GM23338 (cell line): ENCODE results near the gene MCM9. TPM values are rescaled to one million over a fixed set of nuclear protein-coding genes. Genes with fewer than 3 reads are reported as not detected.

Experiments
- ATAC-seq: fragments of 200-7000 bp; cut with Tn5 transposase; 3 replicates; pipeline ENCODE4 v1.9.1; 2020
- DNase-seq: peaks from one replicate; pipeline ENCODE4 v3.0.0-alpha.2; 2015; ENCODE audit warnings: low spot score
- H2AFZ ChIP-seq: fragments of 200-600 bp; sonication (generic); 2 replicates; pipeline ENCODE4 v1.8.0; 2016; ENCODE audit warnings: antibody characterized with exemption, mild to moderate bottlenecking, moderate library complexity
- H3F3A ChIP-seq: fragments of 200-600 bp; sonication (generic); replicated peaks from 2 replicates; pipeline ENCODE4 v1.8.0; 2017; ENCODE audit warnings: antibody characterized with exemption, mixed run types, low read depth
- H3K27ac ChIP-seq: fragments of 200-600 bp; sonication (generic); 2 replicates; pipeline ENCODE4 v1.6.1; 2016; ENCODE audit warnings: low read depth
- H3K27me3 ChIP-seq: fragments of 200-600 bp; sonication (generic); 2 replicates; pipeline ENCODE4 v1.8.0; 2016; ENCODE audit warnings: mild to moderate bottlenecking, mixed run types, moderate library complexity; ENCODE audit not compliant: insufficient read depth
- H3K36me3 ChIP-seq: fragments of 200-600 bp; sonication (generic); 2 replicates; pipeline ENCODE4 v1.8.0; 2016; ENCODE audit warnings: mild to moderate bottlenecking; ENCODE audit not compliant: insufficient read depth
- H3K4me1 ChIP-seq: fragments of 200-600 bp; sonication (generic); 2 replicates; pipeline ENCODE4 v1.8.0; 2016; ENCODE audit warnings: mild to moderate bottlenecking, moderate library complexity; ENCODE audit not compliant: insufficient read depth
- H3K4me2 ChIP-seq: fragments of 200-600 bp; sonication (generic); 2 replicates; pipeline ENCODE4 v1.7.1; 2017; ENCODE audit warnings: mixed run types
- H3K4me3 ChIP-seq: fragments of 200-600 bp; sonication (generic); 2 replicates; pipeline ENCODE4 v1.6.1; 2016; ENCODE audit warnings: mixed run types
- H3K79me2 ChIP-seq: fragments of 200-600 bp; sonication (generic); replicated peaks from 2 replicates; pipeline ENCODE4 v1.8.0; 2017; ENCODE audit warnings: mild to moderate bottlenecking; ENCODE audit not compliant: insufficient read depth
- H3K9me2 ChIP-seq: fragments of 200-600 bp; sonication (generic); 2 replicates; pipeline ENCODE4 v1.8.0; 2017; ENCODE audit not compliant: insufficient read depth
- H4K20me1 ChIP-seq: fragments of 200-600 bp; sonication (generic); replicated peaks from 2 replicates; pipeline ENCODE4 v1.8.0; 2017; ENCODE audit warnings: mild to moderate bottlenecking; ENCODE audit not compliant: insufficient read depth
- H3K27ac Mint-ChIP-seq: 2 replicates; pipeline ENCODE4 v1.8.0; 2020; ENCODE audit warnings: inconsistent platforms, mild to moderate bottlenecking, moderate library complexity, mixed read lengths
- H3K27me3 Mint-ChIP-seq: 3 replicates; pipeline ENCODE4 v1.8.0; 2022; ENCODE audit warnings: low read depth, mild to moderate bottlenecking, moderate library complexity, mixed read lengths, inconsistent platforms; ENCODE audit not compliant: insufficient read depth, poor library complexity
- H3K36me3 Mint-ChIP-seq: 3 replicates; pipeline ENCODE4 v1.8.0; 2021; ENCODE audit warnings: low read depth, mild to moderate bottlenecking, inconsistent platforms, moderate library complexity, mixed read lengths
- H3K4me1 Mint-ChIP-seq: 3 replicates; pipeline ENCODE4 v1.8.0; 2020; ENCODE audit warnings: mild to moderate bottlenecking, inconsistent platforms, mixed read lengths
- H3K4me3 Mint-ChIP-seq: 3 replicates; pipeline ENCODE4 v1.8.0; 2021; ENCODE audit warnings: moderate library complexity, mild to moderate bottlenecking, inconsistent platforms, mixed read lengths
- H3K9me3 Mint-ChIP-seq: 3 replicates; pipeline ENCODE4 v1.8.0; 2020; ENCODE audit warnings: moderate library complexity, mild to moderate bottlenecking, inconsistent platforms, mixed read lengths
- CREB1 ChIP-seq: fragments of 250-450 bp; sonication (Bioruptor Pico); IDR thresholded peaks from 2 replicates; pipeline ENCODE4 v1.5.0; 2020; ENCODE audit warnings: low read depth, mild to moderate bottlenecking, moderate library complexity
- EZH2 ChIP-seq: fragments of 200-600 bp; sonication (generic); IDR thresholded peaks from one replicate; pipeline ENCODE4 v1.8.0; 2017; ENCODE audit warnings: antibody characterized with exemption, mild to moderate bottlenecking, low read depth; ENCODE audit not compliant: unreplicated experiment
- EZH2phosphoT487 ChIP-seq: fragments of 200-600 bp; sonication (generic); IDR thresholded peaks from one replicate; pipeline ENCODE4 v1.8.1; 2018; ENCODE audit warnings: antibody characterized with exemption; ENCODE audit not compliant: unreplicated experiment
- JUNB ChIP-seq: IDR thresholded peaks from one replicate; pipeline ENCODE4 v1.6.1; 2016; ENCODE audit warnings: antibody characterized with exemption; ENCODE audit not compliant: unreplicated experiment
- NANOG ChIP-seq: IDR thresholded peaks from 2 replicates; pipeline ENCODE4 v1.6.1; 2016; ENCODE audit warnings: antibody characterized with exemption, borderline replicate concordance
- POLR2AphosphoS5 ChIP-seq: IDR thresholded peaks from 2 replicates; pipeline ENCODE4 v1.6.1; 2016; ENCODE audit warnings: antibody characterized with exemption, low read depth
- STAT1 ChIP-seq: IDR thresholded peaks from one replicate; pipeline ENCODE4 v1.6.1; 2016; ENCODE audit warnings: antibody characterized with exemption; ENCODE audit not compliant: unreplicated experiment
- ZNF114 ChIP-seq: fragments of 250-450 bp; sonication (Bioruptor Pico); IDR thresholded peaks from 2 replicates; pipeline ENCODE4 v1.5.0; 2020; ENCODE audit warnings: mild to moderate bottlenecking, moderate library complexity
- ZNF331 ChIP-seq: fragments of 250-450 bp; sonication (Bioruptor Pico); IDR thresholded peaks from 2 replicates; pipeline ENCODE4 v1.5.0; 2020; ENCODE audit warnings: low read depth, mild to moderate bottlenecking, moderate library complexity
- polyA plus RNA-seq: library from polyadenylated mRNA; unstranded; fragments of >200 nt; fragmentation: Nextera tagmentation; extraction: Ambion mirVana; gene quantifications from 2 replicates; pipeline ENCODE4 v1.2.1, GENCODE V29; 2016
- total RNA-seq: library from RNA; depleted of rRNA; stranded (reverse); fragments of >200 nt; shearing (Covaris generic); gene quantifications from 2 replicates; pipeline ENCODE4 v1.2.3, GENCODE V29; 2014
- TF ChIP-seq, protein P1 (sequence below), 2 experiments: fragments of 200-600 bp in 1 of 2; sonication (generic) in 1 of 2; conservative IDR thresholded peaks; 2 replicates each; pipeline versions ENCODE4 v1.5.1 to v1.6.1; 2016 to 2017; ENCODE audit warnings: antibody characterized with exemption in 2 of 2, low read depth in 2 of 2, mild to moderate bottlenecking in 2 of 2, moderate library complexity in 1 of 2
- TF ChIP-seq, protein P2 (sequence below): IDR thresholded peaks from one replicate; pipeline ENCODE4 v1.6.1; 2018; ENCODE audit warnings: antibody characterized with exemption; ENCODE audit not compliant: unreplicated experiment
- TF ChIP-seq, protein P3 (sequence below): IDR thresholded peaks from 2 replicates; pipeline ENCODE4 v1.6.1; 2016; ENCODE audit warnings: antibody characterized with exemption
- TF ChIP-seq, protein P4 (sequence below): fragments of 250-450 bp; sonication (Bioruptor Pico); IDR thresholded peaks from 2 replicates; pipeline ENCODE4 v1.5.0; 2020; ENCODE audit warnings: mild to moderate bottlenecking, moderate library complexity

MCM9 gene
- total and polyA plus RNA-seq, 2 experiments from 2014 or later, result 14.9 to 16.6 TPM

DNA sequence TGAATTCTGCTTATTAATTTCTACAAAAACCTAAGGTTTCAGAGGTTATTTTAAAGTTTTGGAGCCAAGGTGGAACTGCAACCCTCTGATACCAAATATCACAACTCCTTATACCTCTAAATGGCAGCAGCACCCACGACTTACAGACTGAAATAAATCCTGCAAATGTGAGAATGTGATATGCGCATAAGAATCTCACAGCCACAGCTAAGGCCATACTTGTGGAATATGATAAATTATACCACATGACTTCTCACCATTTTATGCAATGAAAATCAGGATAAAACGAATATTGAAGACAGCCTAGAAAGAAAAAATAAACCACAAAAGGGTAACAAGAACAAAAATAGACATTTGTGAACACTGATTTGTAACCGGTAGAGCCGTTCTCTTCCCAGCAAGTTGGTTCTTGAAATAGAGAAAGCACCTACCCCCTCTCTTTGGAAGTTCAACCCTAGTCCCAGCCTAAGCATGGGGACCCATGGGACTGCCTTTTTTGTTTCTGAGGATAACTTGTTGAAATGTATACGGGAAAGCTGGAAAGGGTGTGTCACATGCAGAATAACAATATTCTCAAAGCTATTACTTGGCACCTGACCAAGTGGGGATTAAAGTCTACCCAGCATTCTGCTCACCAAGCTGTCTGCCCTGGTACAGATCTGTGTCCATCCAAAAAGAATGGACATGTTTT is 47.1 kb upstream of the MCM9 start:
- H3K4me2 ChIP-seq, result no peak overlapping the region
- H3K36me3 ChIP-seq, result no peaks in the 10 kb centered on the region
- no peaks in the 10 kb centered on the region for H3K27me3 ChIP-seq
- no peak for TF ChIP-seq STAT1
- no peak for TF ChIP-seq POLR2AphosphoS5
- TF ChIP-seq, protein P1, sequence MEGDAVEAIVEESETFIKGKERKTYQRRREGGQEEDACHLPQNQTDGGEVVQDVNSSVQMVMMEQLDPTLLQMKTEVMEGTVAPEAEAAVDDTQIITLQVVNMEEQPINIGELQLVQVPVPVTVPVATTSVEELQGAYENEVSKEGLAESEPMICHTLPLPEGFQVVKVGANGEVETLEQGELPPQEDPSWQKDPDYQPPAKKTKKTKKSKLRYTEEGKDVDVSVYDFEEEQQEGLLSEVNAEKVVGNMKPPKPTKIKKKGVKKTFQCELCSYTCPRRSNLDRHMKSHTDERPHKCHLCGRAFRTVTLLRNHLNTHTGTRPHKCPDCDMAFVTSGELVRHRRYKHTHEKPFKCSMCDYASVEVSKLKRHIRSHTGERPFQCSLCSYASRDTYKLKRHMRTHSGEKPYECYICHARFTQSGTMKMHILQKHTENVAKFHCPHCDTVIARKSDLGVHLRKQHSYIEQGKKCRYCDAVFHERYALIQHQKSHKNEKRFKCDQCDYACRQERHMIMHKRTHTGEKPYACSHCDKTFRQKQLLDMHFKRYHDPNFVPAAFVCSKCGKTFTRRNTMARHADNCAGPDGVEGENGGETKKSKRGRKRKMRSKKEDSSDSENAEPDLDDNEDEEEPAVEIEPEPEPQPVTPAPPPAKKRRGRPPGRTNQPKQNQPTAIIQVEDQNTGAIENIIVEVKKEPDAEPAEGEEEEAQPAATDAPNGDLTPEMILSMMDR (conservative IDR thresholded peaks at IDR 0.05; ENCODE audit: low read depth in 2 of 2), result no peak
- no peak for TF ChIP-seq EZH2phosphoT487
- TF ChIP-seq CREB1, result no peak
- TF ChIP-seq ZNF331, result no peak
- no peak for TF ChIP-seq JUNB
- TF ChIP-seq, protein P2, sequence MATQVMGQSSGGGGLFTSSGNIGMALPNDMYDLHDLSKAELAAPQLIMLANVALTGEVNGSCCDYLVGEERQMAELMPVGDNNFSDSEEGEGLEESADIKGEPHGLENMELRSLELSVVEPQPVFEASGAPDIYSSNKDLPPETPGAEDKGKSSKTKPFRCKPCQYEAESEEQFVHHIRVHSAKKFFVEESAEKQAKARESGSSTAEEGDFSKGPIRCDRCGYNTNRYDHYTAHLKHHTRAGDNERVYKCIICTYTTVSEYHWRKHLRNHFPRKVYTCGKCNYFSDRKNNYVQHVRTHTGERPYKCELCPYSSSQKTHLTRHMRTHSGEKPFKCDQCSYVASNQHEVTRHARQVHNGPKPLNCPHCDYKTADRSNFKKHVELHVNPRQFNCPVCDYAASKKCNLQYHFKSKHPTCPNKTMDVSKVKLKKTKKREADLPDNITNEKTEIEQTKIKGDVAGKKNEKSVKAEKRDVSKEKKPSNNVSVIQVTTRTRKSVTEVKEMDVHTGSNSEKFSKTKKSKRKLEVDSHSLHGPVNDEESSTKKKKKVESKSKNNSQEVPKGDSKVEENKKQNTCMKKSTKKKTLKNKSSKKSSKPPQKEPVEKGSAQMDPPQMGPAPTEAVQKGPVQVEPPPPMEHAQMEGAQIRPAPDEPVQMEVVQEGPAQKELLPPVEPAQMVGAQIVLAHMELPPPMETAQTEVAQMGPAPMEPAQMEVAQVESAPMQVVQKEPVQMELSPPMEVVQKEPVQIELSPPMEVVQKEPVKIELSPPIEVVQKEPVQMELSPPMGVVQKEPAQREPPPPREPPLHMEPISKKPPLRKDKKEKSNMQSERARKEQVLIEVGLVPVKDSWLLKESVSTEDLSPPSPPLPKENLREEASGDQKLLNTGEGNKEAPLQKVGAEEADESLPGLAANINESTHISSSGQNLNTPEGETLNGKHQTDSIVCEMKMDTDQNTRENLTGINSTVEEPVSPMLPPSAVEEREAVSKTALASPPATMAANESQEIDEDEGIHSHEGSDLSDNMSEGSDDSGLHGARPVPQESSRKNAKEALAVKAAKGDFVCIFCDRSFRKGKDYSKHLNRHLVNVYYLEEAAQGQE, result no peak
- TF ChIP-seq, protein P3, sequence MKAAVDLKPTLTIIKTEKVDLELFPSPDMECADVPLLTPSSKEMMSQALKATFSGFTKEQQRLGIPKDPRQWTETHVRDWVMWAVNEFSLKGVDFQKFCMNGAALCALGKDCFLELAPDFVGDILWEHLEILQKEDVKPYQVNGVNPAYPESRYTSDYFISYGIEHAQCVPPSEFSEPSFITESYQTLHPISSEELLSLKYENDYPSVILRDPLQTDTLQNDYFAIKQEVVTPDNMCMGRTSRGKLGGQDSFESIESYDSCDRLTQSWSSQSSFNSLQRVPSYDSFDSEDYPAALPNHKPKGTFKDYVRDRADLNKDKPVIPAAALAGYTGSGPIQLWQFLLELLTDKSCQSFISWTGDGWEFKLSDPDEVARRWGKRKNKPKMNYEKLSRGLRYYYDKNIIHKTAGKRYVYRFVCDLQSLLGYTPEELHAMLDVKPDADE, result no peak
- TF ChIP-seq EZH2, result no peak
- TF ChIP-seq ZNF114 (CRISPR knock-in tag), result no peak
- TF ChIP-seq, protein P4, sequence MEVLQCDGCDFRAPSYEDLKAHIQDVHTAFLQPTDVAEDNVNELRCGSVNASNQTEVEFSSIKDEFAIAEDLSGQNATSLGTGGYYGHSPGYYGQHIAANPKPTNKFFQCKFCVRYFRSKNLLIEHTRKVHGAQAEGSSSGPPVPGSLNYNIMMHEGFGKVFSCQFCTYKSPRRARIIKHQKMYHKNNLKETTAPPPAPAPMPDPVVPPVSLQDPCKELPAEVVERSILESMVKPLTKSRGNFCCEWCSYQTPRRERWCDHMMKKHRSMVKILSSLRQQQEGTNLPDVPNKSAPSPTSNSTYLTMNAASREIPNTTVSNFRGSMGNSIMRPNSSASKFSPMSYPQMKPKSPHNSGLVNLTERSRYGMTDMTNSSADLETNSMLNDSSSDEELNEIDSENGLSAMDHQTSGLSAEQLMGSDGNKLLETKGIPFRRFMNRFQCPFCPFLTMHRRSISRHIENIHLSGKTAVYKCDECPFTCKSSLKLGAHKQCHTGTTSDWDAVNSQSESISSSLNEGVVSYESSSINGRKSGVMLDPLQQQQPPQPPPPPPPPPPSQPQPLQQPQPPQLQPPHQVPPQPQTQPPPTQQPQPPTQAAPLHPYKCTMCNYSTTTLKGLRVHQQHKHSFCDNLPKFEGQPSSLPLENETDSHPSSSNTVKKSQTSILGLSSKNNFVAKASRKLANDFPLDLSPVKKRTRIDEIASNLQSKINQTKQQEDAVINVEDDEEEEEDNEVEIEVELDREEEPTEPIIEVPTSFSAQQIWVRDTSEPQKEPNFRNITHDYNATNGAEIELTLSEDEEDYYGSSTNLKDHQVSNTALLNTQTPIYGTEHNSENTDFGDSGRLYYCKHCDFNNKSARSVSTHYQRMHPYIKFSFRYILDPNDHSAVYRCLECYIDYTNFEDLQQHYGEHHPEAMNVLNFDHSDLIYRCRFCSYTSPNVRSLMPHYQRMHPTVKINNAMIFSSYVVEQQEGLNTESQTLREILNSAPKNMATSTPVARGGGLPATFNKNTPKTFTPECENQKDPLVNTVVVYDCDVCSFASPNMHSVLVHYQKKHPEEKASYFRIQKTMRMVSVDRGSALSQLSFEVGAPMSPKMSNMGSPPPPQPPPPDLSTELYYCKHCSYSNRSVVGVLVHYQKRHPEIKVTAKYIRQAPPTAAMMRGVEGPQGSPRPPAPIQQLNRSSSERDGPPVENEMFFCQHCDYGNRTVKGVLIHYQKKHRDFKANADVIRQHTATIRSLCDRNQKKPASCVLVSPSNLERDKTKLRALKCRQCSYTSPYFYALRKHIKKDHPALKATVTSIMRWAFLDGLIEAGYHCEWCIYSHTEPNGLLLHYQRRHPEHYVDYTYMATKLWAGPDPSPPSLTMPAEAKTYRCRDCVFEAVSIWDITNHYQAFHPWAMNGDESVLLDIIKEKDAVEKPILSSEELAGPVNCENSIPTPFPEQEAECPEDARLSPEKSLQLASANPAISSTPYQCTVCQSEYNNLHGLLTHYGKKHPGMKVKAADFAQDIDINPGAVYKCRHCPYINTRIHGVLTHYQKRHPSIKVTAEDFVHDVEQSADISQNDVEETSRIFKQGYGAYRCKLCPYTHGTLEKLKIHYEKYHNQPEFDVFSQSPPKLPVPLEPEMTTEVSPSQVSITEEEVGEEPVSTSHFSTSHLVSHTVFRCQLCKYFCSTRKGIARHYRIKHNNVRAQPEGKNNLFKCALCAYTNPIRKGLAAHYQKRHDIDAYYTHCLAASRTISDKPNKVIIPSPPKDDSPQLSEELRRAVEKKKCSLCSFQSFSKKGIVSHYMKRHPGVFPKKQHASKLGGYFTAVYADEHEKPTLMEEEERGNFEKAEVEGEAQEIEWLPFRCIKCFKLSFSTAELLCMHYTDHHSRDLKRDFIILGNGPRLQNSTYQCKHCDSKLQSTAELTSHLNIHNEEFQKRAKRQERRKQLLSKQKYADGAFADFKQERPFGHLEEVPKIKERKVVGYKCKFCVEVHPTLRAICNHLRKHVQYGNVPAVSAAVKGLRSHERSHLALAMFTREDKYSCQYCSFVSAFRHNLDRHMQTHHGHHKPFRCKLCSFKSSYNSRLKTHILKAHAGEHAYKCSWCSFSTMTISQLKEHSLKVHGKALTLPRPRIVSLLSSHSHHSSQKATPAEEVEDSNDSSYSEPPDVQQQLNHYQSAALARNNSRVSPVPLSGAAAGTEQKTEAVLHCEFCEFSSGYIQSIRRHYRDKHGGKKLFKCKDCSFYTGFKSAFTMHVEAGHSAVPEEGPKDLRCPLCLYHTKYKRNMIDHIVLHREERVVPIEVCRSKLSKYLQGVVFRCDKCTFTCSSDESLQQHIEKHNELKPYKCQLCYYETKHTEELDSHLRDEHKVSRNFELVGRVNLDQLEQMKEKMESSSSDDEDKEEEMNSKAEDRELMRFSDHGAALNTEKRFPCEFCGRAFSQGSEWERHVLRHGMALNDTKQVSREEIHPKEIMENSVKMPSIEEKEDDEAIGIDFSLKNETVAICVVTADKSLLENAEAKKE (CRISPR knock-in tag), result no peak
- TF ChIP-seq NANOG, result no peak
- H3K9me2 ChIP-seq, result no peaks in the 10 kb centered on the region
- H3K27me3 Mint-ChIP-seq, result no peaks in the 10 kb centered on the region
- H3K4me3 ChIP-seq, result no peak overlapping the region
- no peak overlapping the region for H3K4me3 Mint-ChIP-seq
- H3K27ac Mint-ChIP-seq, result no peak overlapping the region
- H3K9me3 Mint-ChIP-seq, result no peaks in the 10 kb centered on the region
- peaks cover 21% of the 10 kb centered on the region for H3K36me3 Mint-ChIP-seq
- H4K20me1 ChIP-seq, result no peaks in the 10 kb centered on the region
- ATAC-seq, result no peak
- H2AFZ ChIP-seq, result no peak overlapping the region
- H3K4me1 ChIP-seq, result no peaks in the 10 kb centered on the region; the same call in 1 of the 2 replicates
- H3K4me1 Mint-ChIP-seq, result peaks cover 3% of the 10 kb centered on the region; the same call in 1 of the 3 replicates
- H3K79me2 ChIP-seq, result no peaks in the 10 kb centered on the region
- no peaks in the 10 kb centered on the region for H3F3A ChIP-seq
- H3K27ac ChIP-seq, result no peak overlapping the region
- no peak for DNase-seq
